SK-N-SH (cell line): Measurements from ENCODE around the gene HOXC13. TPM values are rescaled to one million over a fixed set of nuclear protein-coding genes. Genes with fewer than 3 reads are reported as not detected.
A peak's percentile ranks its signal among the peaks of the same experiment; 100 is the strongest.

ENCODE experiments used
- CTCF ChIA-PET: fragments of 300-600, 350-600 bp; formaldehyde crosslinking; extraction: SDS; loops from one replicate; lab custom pipeline; 2021; lab: Yijun Ruan, JAX
- POLR2A ChIA-PET: fragments of 350-600 bp; sonication (Branson Sonifier 250); formaldehyde crosslinking; extraction: SDS; loops from one replicate; lab custom pipeline; 2020; ENCODE audit warnings: antibody characterized with exemption, inconsistent platforms; lab: Yijun Ruan, JAX
- DNase-seq: peaks from one replicate; pipeline ENCODE4 v3.0.0; 2012
- H2AFZ ChIP-seq: fragments of 200-600 bp; sonication (generic); 2 replicates; pipeline ENCODE4 v1.8.1; 2016; ENCODE audit warnings: antibody characterized with exemption, mild to moderate bottlenecking, low read depth
- H3F3A ChIP-seq: fragments of 200-600 bp; sonication (generic); replicated peaks from 2 replicates; pipeline ENCODE3; 2016; ENCODE audit warnings: antibody characterized with exemption, mild to moderate bottlenecking; ENCODE audit not compliant: insufficient read depth
- H3K27ac ChIP-seq, 2 experiments: fragments of 200-500 bp in 1 of 2; fragments of 200-600 bp in 1 of 2; sonication (Bioruptor generic) in 1 of 2; sonication (generic), shearing (Covaris generic) in 1 of 2; 2 replicates each; pipeline versions ENCODE4 v1.5.1 to v1.6.1; 2014 to 2016; ENCODE audit warnings: low read depth in 2 of 2, inconsistent platforms in 1 of 2, low read length in 1 of 2, mild to moderate bottlenecking in 1 of 2, mixed read lengths in 1 of 2
- H3K27me3 ChIP-seq: fragments of 200-600 bp; sonication (generic), shearing (Covaris generic); 2 replicates; pipeline ENCODE4 v1.6.1; 2016; ENCODE audit warnings: mixed run types; ENCODE audit not compliant: insufficient read depth
- H3K36me3 ChIP-seq, 2 experiments: fragments of 200-500 bp in 1 of 2; fragments of 200-600 bp in 1 of 2; sonication (Bioruptor generic) in 1 of 2; sonication (generic) in 1 of 2; replicated peaks in 1 of 2; 2 replicates each; pipeline versions ENCODE3 to v1.5.1; 2014 to 2016; ENCODE audit warnings: low read length in 1 of 2, mild to moderate bottlenecking in 1 of 2; ENCODE audit not compliant: insufficient read depth in 2 of 2, control insufficient read depth in 1 of 2
- H3K4me1 ChIP-seq, 2 experiments: fragments of 200-500 bp in 1 of 2; fragments of 200-600 bp in 1 of 2; sonication (Bioruptor generic) in 1 of 2; sonication (generic), shearing (Covaris generic) in 1 of 2; 2 replicates each; pipeline versions ENCODE4 v1.5.1 to v1.6.1; 2014 to 2016; ENCODE audit warnings: low read depth in 1 of 2, low read length in 1 of 2, mixed run types in 1 of 2; ENCODE audit not compliant: insufficient read depth in 2 of 2, control insufficient read depth in 1 of 2
- H3K4me2 ChIP-seq: fragments of 200-600 bp; sonication (generic), shearing (Covaris generic); 2 replicates; pipeline ENCODE4 v1.6.1; 2017; ENCODE audit warnings: mixed run types
- H3K4me3 ChIP-seq, 2 experiments: fragments of 200-500 bp in 1 of 2; fragments of 200-600 bp in 1 of 2; sonication (Bioruptor generic) in 1 of 2; sonication (generic), shearing (Covaris generic) in 1 of 2; 2 replicates each; pipeline versions ENCODE4 v1.5.1 to v1.8.1; 2014 to 2016; ENCODE audit warnings: low read depth in 2 of 2, inconsistent platforms in 1 of 2, low read length in 1 of 2, mild to moderate bottlenecking in 1 of 2, mixed read lengths in 1 of 2, moderate library complexity in 1 of 2
- H3K79me2 ChIP-seq: fragments of 200-600 bp; sonication (generic); 2 replicates; pipeline ENCODE4 v1.8.1; 2017; ENCODE audit warnings: mild to moderate bottlenecking; ENCODE audit not compliant: insufficient read depth
- H3K9ac ChIP-seq: fragments of 200-600 bp; sonication (generic); 2 replicates; pipeline ENCODE4 v1.6.1; 2017; ENCODE audit warnings: mixed run types
- H3K9me2 ChIP-seq: fragments of 200-600 bp; sonication (generic); 2 replicates; pipeline ENCODE4 v1.6.1; 2017; ENCODE audit warnings: mixed run types
- H3K9me3 ChIP-seq: fragments of 200-600 bp; sonication (generic); 2 replicates; pipeline ENCODE4 v1.6.1; 2017; ENCODE audit warnings: mixed run types, mild to moderate bottlenecking, moderate library complexity
- H4K20me1 ChIP-seq: fragments of 200-600 bp; sonication (generic); 2 replicates; pipeline ENCODE4 v1.6.1; 2017; ENCODE audit warnings: mild to moderate bottlenecking, mixed run types; ENCODE audit not compliant: insufficient read depth
- CHD2 ChIP-seq: fragments of 150-350 bp; IDR thresholded peaks from 2 replicates; pipeline ENCODE4 v1.6.1; 2018; ENCODE audit warnings: low read length; ENCODE audit not compliant: partially characterized antibody
- EP300 ChIP-seq, 2 experiments: IDR thresholded peaks; 2 replicates each; pipeline versions ENCODE4 v1.4.0 to v1.6.1; 2012; ENCODE audit warnings: borderline replicate concordance in 1 of 2, low read depth in 1 of 2, low read length in 1 of 2
- EZH2phosphoT487 ChIP-seq: fragments of 200-600 bp; sonication (generic); IDR thresholded peaks from 2 replicates; pipeline ENCODE4 v1.6.1; 2017; ENCODE audit warnings: low read depth, mixed run types, mild to moderate bottlenecking, antibody characterized with exemption, moderate library complexity, borderline replicate concordance
- GABPA ChIP-seq: IDR thresholded peaks from 2 replicates; pipeline ENCODE4 v1.4.0; 2012; ENCODE audit warnings: low read depth, mild to moderate bottlenecking
- GATA2 ChIP-seq: sonication (generic); formaldehyde crosslinking; IDR thresholded peaks from 2 replicates; pipeline ENCODE4 v1.5.0; 2020; ENCODE audit warnings: mild to moderate bottlenecking, missing genetic modification reagents
- MEF2A ChIP-seq: IDR thresholded peaks from 2 replicates; pipeline ENCODE4 v1.4.0; 2012; ENCODE audit warnings: low read depth, borderline replicate concordance
- MXI1 ChIP-seq: IDR thresholded peaks from 2 replicates; pipeline ENCODE4 v1.6.1; 2012; ENCODE audit warnings: mild to moderate bottlenecking, low read depth, low read length, improper control_type of control experiment
- NFIC ChIP-seq: IDR thresholded peaks from 2 replicates; pipeline ENCODE4 v1.4.0; 2012; ENCODE audit warnings: borderline replicate concordance
- RXRA ChIP-seq: IDR thresholded peaks from 2 replicates; pipeline ENCODE4 v1.4.0; 2012; ENCODE audit warnings: low read depth, mild to moderate bottlenecking, borderline replicate concordance
- TAF1 ChIP-seq: IDR thresholded peaks from 2 replicates; pipeline ENCODE4 v1.6.1; 2012; ENCODE audit warnings: low read depth, mild to moderate bottlenecking, low read length, moderate library complexity, borderline replicate concordance
- TCF12 ChIP-seq: IDR thresholded peaks from 2 replicates; pipeline ENCODE4 v1.4.0; 2012
- WGBS: methylation state at CpG from one replicate; pipeline ENCODE4 v1.1.6; 2017; ENCODE audit warnings: low lambda C conversion rate; 5-methylcytosine and 5-hydroxymethylcytosine counted together
- polyA plus RNA-seq, 3 experiments: library from polyadenylated mRNA; depleted of rRNA; stranded (reverse); fragments of >200 nt; gene quantifications; 2 replicates each; pipeline ENCODE4 v1.2.3, GENCODE V29; 2012
- TF ChIP-seq, protein P1 (sequence below): IDR thresholded peaks from 2 replicates; pipeline ENCODE4 v1.4.0; 2012; ENCODE audit warnings: low read depth, borderline replicate concordance
- TF ChIP-seq, protein P2 (sequence below): fragments of 150-350 bp; IDR thresholded peaks from 2 replicates; pipeline ENCODE4 v1.6.1; 2017; ENCODE audit warnings: antibody characterized with exemption, low read length, low read depth, borderline replicate concordance
- TF ChIP-seq, protein P3 (sequence below): fragments of 200-600 bp; sonication (generic); IDR thresholded peaks from 2 replicates; pipeline ENCODE4 v1.6.1; 2017; ENCODE audit warnings: antibody characterized with exemption, mild to moderate bottlenecking, moderate library complexity

The HOXC13 gene, protein sequence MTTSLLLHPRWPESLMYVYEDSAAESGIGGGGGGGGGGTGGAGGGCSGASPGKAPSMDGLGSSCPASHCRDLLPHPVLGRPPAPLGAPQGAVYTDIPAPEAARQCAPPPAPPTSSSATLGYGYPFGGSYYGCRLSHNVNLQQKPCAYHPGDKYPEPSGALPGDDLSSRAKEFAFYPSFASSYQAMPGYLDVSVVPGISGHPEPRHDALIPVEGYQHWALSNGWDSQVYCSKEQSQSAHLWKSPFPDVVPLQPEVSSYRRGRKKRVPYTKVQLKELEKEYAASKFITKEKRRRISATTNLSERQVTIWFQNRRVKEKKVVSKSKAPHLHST
- not detected in 2 replicates for polyA plus RNA-seq (2012; rRNA removed)
- polyA plus RNA-seq (2012; cell fraction: cytosol; rRNA removed) = not detected in 2 replicates
- polyA plus RNA-seq (2012; cell fraction: nucleus; rRNA removed) = not detected in 2 replicates

DNA sequence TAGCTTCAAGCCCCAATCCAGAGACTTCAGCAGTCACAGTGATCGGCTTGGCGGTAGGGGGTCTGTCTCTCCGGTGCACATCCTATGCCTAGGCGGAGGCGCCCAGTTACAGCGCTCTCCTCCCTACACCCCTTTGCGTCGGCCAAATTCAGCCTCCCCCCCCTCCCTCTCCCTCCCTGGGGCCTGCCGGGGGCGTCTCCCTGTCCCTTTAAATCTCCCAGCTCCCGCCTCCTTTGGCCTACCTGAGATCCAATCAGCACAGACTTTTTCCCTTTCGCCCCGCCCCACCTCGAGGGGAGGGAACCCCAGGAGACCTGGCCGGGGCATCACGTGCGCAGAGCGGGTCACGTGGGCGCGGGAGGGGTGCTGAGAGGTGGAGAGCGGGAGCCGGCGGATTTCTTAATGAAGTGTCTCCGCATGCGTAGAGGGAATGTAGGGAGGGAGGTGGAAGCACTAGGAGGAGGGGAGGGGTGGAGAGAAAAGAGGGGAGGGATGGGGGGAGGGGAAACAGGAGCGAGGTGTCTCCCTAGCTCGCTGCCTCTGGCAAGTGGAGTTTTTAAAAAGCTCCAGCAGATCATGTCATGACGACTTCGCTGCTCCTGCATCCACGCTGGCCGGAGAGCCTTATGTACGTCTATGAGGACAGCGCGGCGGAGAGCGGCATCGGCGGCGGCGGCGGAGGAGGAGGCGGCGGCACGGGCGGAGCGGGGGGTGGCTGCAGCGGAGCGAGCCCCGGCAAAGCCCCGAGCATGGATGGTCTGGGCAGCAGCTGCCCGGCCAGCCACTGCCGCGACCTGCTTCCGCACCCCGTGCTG, at the start of gene HOXC13:
TSS of gene HOXC13 (plus strand) at position 506 of the 815 bp plus-strand sequence. CDS start at position 582, 76 bp downstream.
- H3K9me3 ChIP-seq = no peaks in the 10 kb centered on the region
- TF ChIP-seq, protein P1, sequence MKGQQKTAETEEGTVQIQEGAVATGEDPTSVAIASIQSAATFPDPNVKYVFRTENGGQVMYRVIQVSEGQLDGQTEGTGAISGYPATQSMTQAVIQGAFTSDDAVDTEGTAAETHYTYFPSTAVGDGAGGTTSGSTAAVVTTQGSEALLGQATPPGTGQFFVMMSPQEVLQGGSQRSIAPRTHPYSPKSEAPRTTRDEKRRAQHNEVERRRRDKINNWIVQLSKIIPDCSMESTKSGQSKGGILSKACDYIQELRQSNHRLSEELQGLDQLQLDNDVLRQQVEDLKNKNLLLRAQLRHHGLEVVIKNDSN = peak; percentile 88
- TF ChIP-seq GABPA (no peak), MXI1 (no peak), EP300 (IDR thresholded peaks at IDR 0.05; ENCODE audit: borderline replicate concordance in 1 of 2, low read depth in 1 of 2, low read length in 1 of 2) (no peak), EZH2phosphoT487 (peak; percentile 73), TCF12 (no peak)
- TF ChIP-seq, protein P2, sequence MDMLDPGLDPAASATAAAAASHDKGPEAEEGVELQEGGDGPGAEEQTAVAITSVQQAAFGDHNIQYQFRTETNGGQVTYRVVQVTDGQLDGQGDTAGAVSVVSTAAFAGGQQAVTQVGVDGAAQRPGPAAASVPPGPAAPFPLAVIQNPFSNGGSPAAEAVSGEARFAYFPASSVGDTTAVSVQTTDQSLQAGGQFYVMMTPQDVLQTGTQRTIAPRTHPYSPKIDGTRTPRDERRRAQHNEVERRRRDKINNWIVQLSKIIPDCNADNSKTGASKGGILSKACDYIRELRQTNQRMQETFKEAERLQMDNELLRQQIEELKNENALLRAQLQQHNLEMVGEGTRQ = peak; percentile 67; the same call in 1 of the 2 replicates
- TF ChIP-seq, all 33 proteins: peak for 3
- ChIA-PET CTCF (interaction anchor here (0.8 to 4.9 kb wide), 9 partner anchors 13 to 465 kb away, joined by 3 to 16 read pairs (median 4); no protein-coding TSS in a partner anchor), POLR2A (no interaction called here)
- no peak within 1 kb of the TSS for H2AFZ ChIP-seq
- no peaks in the 10 kb centered on the region; a peak in 1 of 4 replicates for H3K4me1 ChIP-seq
- no peaks in the 10 kb centered on the region for H3K9me2 ChIP-seq
- no peaks in the 10 kb centered on the region for H3F3A ChIP-seq
- peaks cover 98% of the 10 kb centered on the region for H3K27me3 ChIP-seq
- H3K27ac ChIP-seq = no peak within 1 kb of the TSS
- H3K36me3 ChIP-seq = no peaks in the 10 kb centered on the region
- H3K79me2 ChIP-seq = no peaks in the 10 kb centered on the region
- no peaks in the 10 kb centered on the region for H4K20me1 ChIP-seq
- no peak within 1 kb of the TSS; a peak in 1 of 4 replicates for H3K4me3 ChIP-seq
- peak; percentile 86 for DNase-seq
- WGBS = 6% methylated on average over 41 of the region's 56 CpGs
- no peak within 1 kb of the TSS for H3K9ac ChIP-seq
- no peak within 1 kb of the TSS for H3K4me2 ChIP-seq

DNA sequence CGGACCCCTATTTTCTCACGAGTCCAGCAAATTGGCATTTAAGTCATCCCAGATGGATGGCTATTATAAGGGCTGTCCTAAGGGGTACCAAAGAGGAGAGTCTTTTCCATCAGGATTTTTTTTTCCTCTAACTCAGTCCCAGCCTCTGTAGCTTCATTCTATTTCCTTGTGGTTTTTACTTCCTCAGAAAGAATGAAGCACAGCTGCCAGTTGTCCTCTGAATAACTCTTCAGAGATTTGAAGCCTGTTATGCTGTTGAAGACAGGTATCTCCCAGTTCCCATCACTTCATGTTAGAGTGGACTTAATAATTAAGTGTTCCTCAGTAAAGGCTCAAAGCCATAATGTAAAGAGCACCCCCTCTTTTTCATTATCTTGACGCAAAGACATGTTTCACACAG, 48.5 kb upstream of the HOXC13 start:
- no peak for DNase-seq
- Histone ChIP-seq H3K27ac (no peak overlapping the region), H4K20me1 (no peaks in the 10 kb centered on the region), H3K4me2 (no peak overlapping the region), H2AFZ (no peak overlapping the region), H3K79me2 (no peaks in the 10 kb centered on the region), H3K9me3 (no peaks in the 10 kb centered on the region), H3K4me3 (no peak overlapping the region), H3K9ac (no peak overlapping the region), H3K36me3 (no peaks in the 10 kb centered on the region), H3K4me1 (no peaks in the 10 kb centered on the region), H3F3A (no peaks in the 10 kb centered on the region), H3K9me2 (no peaks in the 10 kb centered on the region), H3K27me3 (no peaks in the 10 kb centered on the region; the same call in none of the 2 replicates)
- POLR2A ChIA-PET = no interaction called here
- WGBS = 42% methylated on average over 3 of the region's 3 CpGs
- CTCF ChIA-PET = no interaction called here
- TF ChIP-seq, protein P3, sequence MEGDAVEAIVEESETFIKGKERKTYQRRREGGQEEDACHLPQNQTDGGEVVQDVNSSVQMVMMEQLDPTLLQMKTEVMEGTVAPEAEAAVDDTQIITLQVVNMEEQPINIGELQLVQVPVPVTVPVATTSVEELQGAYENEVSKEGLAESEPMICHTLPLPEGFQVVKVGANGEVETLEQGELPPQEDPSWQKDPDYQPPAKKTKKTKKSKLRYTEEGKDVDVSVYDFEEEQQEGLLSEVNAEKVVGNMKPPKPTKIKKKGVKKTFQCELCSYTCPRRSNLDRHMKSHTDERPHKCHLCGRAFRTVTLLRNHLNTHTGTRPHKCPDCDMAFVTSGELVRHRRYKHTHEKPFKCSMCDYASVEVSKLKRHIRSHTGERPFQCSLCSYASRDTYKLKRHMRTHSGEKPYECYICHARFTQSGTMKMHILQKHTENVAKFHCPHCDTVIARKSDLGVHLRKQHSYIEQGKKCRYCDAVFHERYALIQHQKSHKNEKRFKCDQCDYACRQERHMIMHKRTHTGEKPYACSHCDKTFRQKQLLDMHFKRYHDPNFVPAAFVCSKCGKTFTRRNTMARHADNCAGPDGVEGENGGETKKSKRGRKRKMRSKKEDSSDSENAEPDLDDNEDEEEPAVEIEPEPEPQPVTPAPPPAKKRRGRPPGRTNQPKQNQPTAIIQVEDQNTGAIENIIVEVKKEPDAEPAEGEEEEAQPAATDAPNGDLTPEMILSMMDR = no peak
- TF ChIP-seq MEF2A (no peak), NFIC (no peak), CHD2 (no peak), TAF1 (no peak), EP300 (IDR thresholded peaks at IDR 0.05; ENCODE audit: borderline replicate concordance in 1 of 2, low read depth in 1 of 2, low read length in 1 of 2) (no peak), RXRA (no peak), EZH2phosphoT487 (no peak), GATA2 (no peak)
- TF ChIP-seq, protein P2 = no peak
